ENCODE results near the gene NOS3.
A peak's percentile ranks its signal among the peaks of the same experiment; 100 is the strongest.

NOS3 gene

DNA sequence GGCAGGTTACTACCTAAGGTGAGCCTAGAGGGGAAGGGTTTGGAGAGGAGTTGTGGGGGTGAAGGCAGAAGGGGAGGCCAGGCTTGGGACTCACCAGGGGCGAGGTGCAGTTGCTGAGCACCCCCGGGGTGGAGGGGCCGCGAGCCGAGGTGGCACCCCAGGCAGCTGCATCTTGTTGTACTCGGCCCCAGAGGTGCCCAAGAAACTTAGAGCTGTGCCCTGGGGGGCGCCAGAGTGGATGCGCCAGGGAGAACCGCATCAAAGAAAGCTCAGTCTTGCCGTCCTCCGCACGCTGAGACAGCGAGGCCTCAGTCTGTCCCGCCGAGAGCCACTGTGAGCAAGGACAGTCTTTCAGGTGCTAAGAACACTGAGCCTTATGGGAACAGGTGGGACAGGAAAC lies 26.1 kb downstream of the NOS3 start:
- H3K27me3 ChIP-seq (ENCODE audit: control insufficient read depth in 1 of 2, insufficient read depth in 2 of 2, low read length in 2 of 2): peaks cover 24 to 31% of the 10 kb centered on the region in 2 donors
- no peak overlapping the region for H3K9ac ChIP-seq (ENCODE audit: low read depth in 1 of 2, low read length in 2 of 2)
- H3K27ac ChIP-seq (ENCODE audit: low read depth, low read length): no peak overlapping the region
- H3K9me3 ChIP-seq (ENCODE audit: control insufficient read depth in 1 of 2, low read length in 2 of 2): no peaks in the 10 kb centered on the region
- no peaks in the 10 kb centered on the region for H3K36me3 ChIP-seq (ENCODE audit: control insufficient read depth in 1 of 2, insufficient read depth in 2 of 2, low read length in 2 of 2)
- H3K4me3 ChIP-seq (ENCODE audit: low read depth in 1 of 2, low read length in 2 of 2): no peak overlapping the region
- peaks cover 22 to 39% of the 10 kb centered on the region in 2 donors for H3K4me1 ChIP-seq (ENCODE audit: control insufficient read depth in 1 of 2, insufficient read depth in 2 of 2, low read length in 2 of 2)

DNA sequence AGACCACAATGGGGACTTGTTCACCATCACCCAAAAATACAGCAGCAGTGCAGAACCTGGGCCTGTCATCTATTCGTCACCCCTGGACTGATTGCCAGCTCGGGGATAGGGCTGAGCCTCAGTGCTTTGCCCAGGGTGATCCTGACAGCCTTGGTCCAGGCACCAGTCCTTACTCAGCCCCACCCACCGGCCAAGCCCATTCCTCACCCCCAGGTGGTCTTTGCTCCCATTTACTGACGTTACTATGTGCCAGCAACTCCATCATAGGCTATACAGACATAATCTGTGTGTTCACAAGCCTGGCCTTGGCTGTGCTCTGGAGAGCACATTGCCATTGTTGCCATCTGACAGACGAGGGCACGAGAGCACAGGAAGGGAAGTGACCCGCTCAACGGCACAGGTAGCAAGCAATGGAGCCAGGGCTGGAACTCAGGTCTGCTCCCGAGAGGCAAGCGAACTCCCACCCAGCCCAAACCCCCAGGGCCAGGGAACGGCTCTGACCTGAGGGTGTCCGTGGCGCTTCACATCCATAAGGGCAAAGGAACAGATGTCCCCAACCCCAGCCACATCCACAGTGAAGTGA lies 26.6 kb downstream of the NOS3 start:
- Histone ChIP-seq H3K36me3 (ENCODE audit: control insufficient read depth in 1 of 2, insufficient read depth in 2 of 2, low read length in 2 of 2) (no peaks in the 10 kb centered on the region), H3K27me3 (ENCODE audit: control insufficient read depth in 1 of 2, insufficient read depth in 2 of 2, low read length in 2 of 2) (peaks cover 24 to 31% of the 10 kb centered on the region in 2 donors), H3K9ac (ENCODE audit: low read depth in 1 of 2, low read length in 2 of 2) (no peak overlapping the region), H3K9me3 (ENCODE audit: control insufficient read depth in 1 of 2, low read length in 2 of 2) (no peaks in the 10 kb centered on the region), H3K27ac (ENCODE audit: low read depth, low read length) (no peak overlapping the region), H3K4me3 (ENCODE audit: low read depth in 1 of 2, low read length in 2 of 2) (peak overlapping the region in 1 of 2 donors; percentile 51), H3K4me1 (ENCODE audit: control insufficient read depth in 1 of 2, insufficient read depth in 2 of 2, low read length in 2 of 2) (peaks cover 19 to 34% of the 10 kb centered on the region in 2 donors)

DNA sequence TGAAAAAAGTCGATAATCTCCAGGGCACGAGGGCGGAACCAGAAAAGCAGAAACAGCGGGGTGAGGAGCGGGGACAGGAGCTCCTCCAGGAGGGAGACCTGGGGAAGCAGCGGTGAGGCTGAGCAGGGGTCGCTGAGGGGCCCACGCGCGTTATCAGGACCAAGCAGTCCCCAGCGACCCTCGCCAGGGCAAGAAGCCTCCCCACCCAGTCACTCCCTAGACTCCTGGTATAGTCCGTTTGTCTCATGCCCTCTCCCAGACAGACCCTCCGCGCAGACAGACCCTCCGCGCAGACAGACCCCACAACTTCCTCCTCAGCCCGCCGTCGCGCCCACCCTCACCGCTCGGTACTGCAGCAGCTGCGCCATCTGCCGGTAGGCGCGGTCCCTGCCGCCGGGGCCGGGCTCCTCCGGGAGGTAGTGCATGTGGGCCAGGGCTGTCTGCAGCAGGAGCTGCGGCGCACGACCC lies 27.2 kb downstream of the NOS3 start:
- Histone ChIP-seq H3K27me3 (ENCODE audit: control insufficient read depth in 1 of 2, insufficient read depth in 2 of 2, low read length in 2 of 2) (peaks cover 24 to 31% of the 10 kb centered on the region in 2 donors), H3K9ac (ENCODE audit: low read depth in 1 of 2, low read length in 2 of 2) (no peak overlapping the region), H3K4me3 (ENCODE audit: low read depth in 1 of 2, low read length in 2 of 2) (peak overlapping the region in 1 of 2 donors; percentile 51), H3K4me1 (ENCODE audit: control insufficient read depth in 1 of 2, insufficient read depth in 2 of 2, low read length in 2 of 2) (peaks cover 14 to 29% of the 10 kb centered on the region in 2 donors), H3K27ac (ENCODE audit: low read depth, low read length) (no peak overlapping the region), H3K9me3 (ENCODE audit: control insufficient read depth in 1 of 2, low read length in 2 of 2) (no peaks in the 10 kb centered on the region), H3K36me3 (ENCODE audit: control insufficient read depth in 1 of 2, insufficient read depth in 2 of 2, low read length in 2 of 2) (no peaks in the 10 kb centered on the region)

DNA sequence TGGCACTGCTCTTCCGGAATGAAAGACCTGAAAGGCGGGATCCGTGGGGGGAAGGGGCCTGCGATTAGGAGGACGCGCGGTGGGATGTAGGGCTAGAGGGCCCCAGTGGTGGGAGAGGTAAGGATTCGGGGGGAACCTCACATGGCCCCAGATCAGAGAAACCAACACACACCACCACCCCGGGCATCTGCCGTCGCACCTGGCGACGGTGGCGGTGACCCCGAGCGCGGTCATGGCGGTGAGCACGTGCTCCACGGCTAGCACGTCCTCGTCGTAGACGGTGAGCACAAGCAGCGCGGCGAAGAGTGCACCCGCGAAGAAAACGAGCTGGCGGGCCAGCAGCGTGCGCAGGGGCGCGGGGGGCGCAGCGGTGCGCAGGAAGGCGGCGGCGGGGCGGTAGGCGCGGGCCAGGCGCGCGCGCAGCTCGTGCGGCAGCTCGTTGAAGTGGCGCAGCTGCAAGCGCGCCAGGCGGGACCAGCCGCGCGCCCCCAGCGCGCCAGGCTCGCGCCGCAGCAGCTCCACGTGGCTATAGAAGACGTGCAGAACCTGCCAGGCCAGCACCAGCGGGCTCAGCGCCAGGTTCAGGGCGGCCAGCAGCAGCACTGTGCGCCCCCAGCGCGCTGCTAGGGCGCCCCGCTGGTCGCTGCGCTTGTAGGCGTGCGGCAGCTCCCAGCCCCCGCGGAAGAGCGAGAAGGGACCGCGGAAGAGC lies 27.8 kb downstream of the NOS3 start:
- Histone ChIP-seq H3K4me1 (ENCODE audit: control insufficient read depth in 1 of 2, insufficient read depth in 2 of 2, low read length in 2 of 2) (peaks cover 11 to 25% of the 10 kb centered on the region in 2 donors), H3K27me3 (ENCODE audit: control insufficient read depth in 1 of 2, insufficient read depth in 2 of 2, low read length in 2 of 2) (peaks cover 24 to 31% of the 10 kb centered on the region in 2 donors), H3K4me3 (ENCODE audit: low read depth in 1 of 2, low read length in 2 of 2) (peak overlapping the region in 1 of 2 donors; percentile 51), H3K9me3 (ENCODE audit: control insufficient read depth in 1 of 2, low read length in 2 of 2) (no peaks in the 10 kb centered on the region), H3K9ac (ENCODE audit: low read depth in 1 of 2, low read length in 2 of 2) (no peak overlapping the region), H3K27ac (ENCODE audit: low read depth, low read length) (no peak overlapping the region), H3K36me3 (ENCODE audit: control insufficient read depth in 1 of 2, insufficient read depth in 2 of 2, low read length in 2 of 2) (no peaks in the 10 kb centered on the region)

DNA sequence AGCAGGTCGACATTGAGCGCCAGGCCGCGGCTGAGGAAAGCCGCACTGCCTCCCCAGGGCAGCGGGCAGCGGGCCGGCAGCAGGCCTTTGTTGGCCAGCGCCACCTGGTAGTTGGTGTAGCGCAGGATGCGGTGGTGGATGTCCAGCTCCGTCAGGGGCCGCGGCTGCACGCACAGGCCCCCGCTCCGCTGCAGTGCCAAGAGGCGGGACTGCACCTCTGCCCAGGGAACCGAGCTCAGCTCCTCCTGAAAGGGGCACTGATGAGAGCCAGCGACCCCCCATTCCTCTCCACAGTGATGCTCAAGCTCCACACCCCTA lies 28.3 kb downstream of the NOS3 start:
- peak overlapping the region in 1 of 2 donors; percentile 32 for H3K4me3 ChIP-seq (ENCODE audit: low read depth in 1 of 2, low read length in 2 of 2)
- H3K9ac ChIP-seq (ENCODE audit: low read depth in 1 of 2, low read length in 2 of 2): no peak overlapping the region
- peaks cover 24 to 31% of the 10 kb centered on the region in 2 donors for H3K27me3 ChIP-seq (ENCODE audit: control insufficient read depth in 1 of 2, insufficient read depth in 2 of 2, low read length in 2 of 2)
- no peak overlapping the region for H3K27ac ChIP-seq (ENCODE audit: low read depth, low read length)
- no peaks in the 10 kb centered on the region for H3K36me3 ChIP-seq (ENCODE audit: control insufficient read depth in 1 of 2, insufficient read depth in 2 of 2, low read length in 2 of 2)
- H3K9me3 ChIP-seq (ENCODE audit: control insufficient read depth in 1 of 2, low read length in 2 of 2): no peaks in the 10 kb centered on the region
- peaks cover 11 to 20% of the 10 kb centered on the region in 2 donors for H3K4me1 ChIP-seq (ENCODE audit: control insufficient read depth in 1 of 2, insufficient read depth in 2 of 2, low read length in 2 of 2)

DNA sequence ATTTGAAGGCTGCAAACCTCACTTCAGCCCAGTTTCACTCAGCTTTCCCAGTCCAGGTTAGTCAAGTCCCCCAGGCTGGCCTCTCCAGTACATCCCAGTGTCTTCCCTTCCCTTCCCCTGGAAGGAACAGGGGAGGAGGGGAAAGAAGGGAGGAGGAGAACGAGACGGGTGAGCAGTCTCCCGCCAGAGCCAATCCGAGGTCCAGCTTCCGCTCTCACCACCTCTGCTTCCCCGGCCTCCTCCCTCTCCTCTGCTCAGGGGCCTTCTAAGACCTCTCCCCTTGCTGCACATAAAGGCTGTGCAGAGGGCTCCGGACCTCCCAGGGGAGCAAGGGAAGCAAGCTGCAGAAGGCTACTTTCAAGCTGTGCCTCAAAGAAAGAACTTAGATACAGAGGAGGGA lies 29.4 kb downstream of the NOS3 start:
- no peak overlapping the region for H3K27ac ChIP-seq (ENCODE audit: low read depth, low read length)
- peaks cover 11 to 18% of the 10 kb centered on the region in 2 donors for H3K4me1 ChIP-seq (ENCODE audit: control insufficient read depth in 1 of 2, insufficient read depth in 2 of 2, low read length in 2 of 2)
- H3K27me3 ChIP-seq (ENCODE audit: control insufficient read depth in 1 of 2, insufficient read depth in 2 of 2, low read length in 2 of 2): peaks cover 24 to 31% of the 10 kb centered on the region in 2 donors
- no peak overlapping the region for H3K9ac ChIP-seq (ENCODE audit: low read depth in 1 of 2, low read length in 2 of 2)
- no peaks in the 10 kb centered on the region for H3K9me3 ChIP-seq (ENCODE audit: control insufficient read depth in 1 of 2, low read length in 2 of 2)
- no peak overlapping the region for H3K4me3 ChIP-seq (ENCODE audit: low read depth in 1 of 2, low read length in 2 of 2)
- no peaks in the 10 kb centered on the region for H3K36me3 ChIP-seq (ENCODE audit: control insufficient read depth in 1 of 2, insufficient read depth in 2 of 2, low read length in 2 of 2)

DNA sequence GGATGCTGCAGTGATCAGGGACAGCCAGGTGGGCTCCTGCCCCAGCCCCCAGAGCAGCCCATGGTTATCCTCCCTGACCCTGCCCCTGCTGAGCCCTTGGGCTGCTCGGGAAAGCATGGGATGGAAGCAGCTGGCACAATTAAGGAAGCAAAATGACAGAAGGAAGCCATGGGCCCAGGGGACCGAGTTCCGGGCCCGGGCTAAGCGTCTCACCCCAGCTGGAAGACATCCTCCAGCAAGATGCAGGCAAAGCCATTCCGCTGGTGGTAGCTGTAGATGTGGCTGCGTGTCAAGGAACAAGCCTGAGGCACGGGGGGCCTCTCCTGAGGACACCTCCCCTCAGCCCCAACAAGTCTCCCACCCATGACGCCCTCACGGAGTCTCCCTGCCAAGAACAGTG lies 32.4 kb downstream of the NOS3 start:
- Histone ChIP-seq H3K9me3 (ENCODE audit: control insufficient read depth in 1 of 2, low read length in 2 of 2) (no peaks in the 10 kb centered on the region), H3K27ac (ENCODE audit: low read depth, low read length) (no peak overlapping the region), H3K9ac (ENCODE audit: low read depth in 1 of 2, low read length in 2 of 2) (no peak overlapping the region), H3K4me1 (ENCODE audit: control insufficient read depth in 1 of 2, insufficient read depth in 2 of 2, low read length in 2 of 2) (peaks cover 12 to 25% of the 10 kb centered on the region in 2 donors), H3K4me3 (ENCODE audit: low read depth in 1 of 2, low read length in 2 of 2) (no peak overlapping the region), H3K27me3 (ENCODE audit: control insufficient read depth in 1 of 2, insufficient read depth in 2 of 2, low read length in 2 of 2) (peaks cover 23 to 26% of the 10 kb centered on the region in 2 donors), H3K36me3 (ENCODE audit: control insufficient read depth in 1 of 2, insufficient read depth in 2 of 2, low read length in 2 of 2) (no peaks in the 10 kb centered on the region)

DNA sequence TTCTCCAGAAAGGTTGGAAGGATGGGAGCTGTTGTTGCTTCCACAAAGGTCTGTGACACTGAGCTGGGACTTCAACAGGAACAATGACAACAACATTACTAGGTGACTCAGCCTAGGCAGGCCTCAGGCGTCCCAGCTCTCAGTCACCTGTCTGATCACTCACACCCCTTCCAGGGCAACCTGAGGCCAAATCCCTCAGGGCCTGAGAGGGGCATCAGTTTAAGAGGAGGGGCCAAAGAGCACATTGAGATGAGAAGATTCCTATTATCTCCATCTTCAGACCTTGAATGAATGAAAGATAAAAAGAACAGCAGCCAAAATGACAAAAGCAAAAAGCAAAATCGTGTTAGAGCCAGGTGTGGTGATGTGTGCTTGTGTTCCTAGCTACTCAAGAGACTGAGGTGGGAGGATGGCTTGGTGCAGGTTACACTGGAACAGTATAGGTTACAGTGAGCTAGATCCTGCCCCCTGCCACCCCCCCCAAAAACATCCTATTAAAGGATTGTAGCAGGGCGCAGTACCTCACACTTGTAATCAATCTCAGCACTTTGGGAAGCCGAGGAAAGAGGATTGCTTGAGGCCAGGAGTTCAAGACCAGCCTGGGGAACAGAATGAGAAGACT lies 33.7 kb downstream of the NOS3 start, which contains the start of gene ATG9B:
ATG9B (minus strand) TSS at position 60 of the 622 bp plus-strand sequence. CDS start 71 bp downstream, outside the sequence.
- Histone ChIP-seq H3K27ac (ENCODE audit: low read depth, low read length) (no peak within 1 kb of the TSS), H3K4me1 (ENCODE audit: control insufficient read depth in 1 of 2, insufficient read depth in 2 of 2, low read length in 2 of 2) (peaks cover 6 to 22% of the 10 kb centered on the region in 2 donors), H3K9me3 (ENCODE audit: control insufficient read depth in 1 of 2, low read length in 2 of 2) (no peaks in the 10 kb centered on the region), H3K4me3 (ENCODE audit: low read depth in 1 of 2, low read length in 2 of 2) (no peak within 1 kb of the TSS), H3K36me3 (ENCODE audit: control insufficient read depth in 1 of 2, insufficient read depth in 2 of 2, low read length in 2 of 2) (no peaks in the 10 kb centered on the region), H3K9ac (ENCODE audit: low read depth in 1 of 2, low read length in 2 of 2) (no peak within 1 kb of the TSS), H3K27me3 (ENCODE audit: control insufficient read depth in 1 of 2, insufficient read depth in 2 of 2, low read length in 2 of 2) (peaks cover 12 to 14% of the 10 kb centered on the region in 2 donors)

DNA sequence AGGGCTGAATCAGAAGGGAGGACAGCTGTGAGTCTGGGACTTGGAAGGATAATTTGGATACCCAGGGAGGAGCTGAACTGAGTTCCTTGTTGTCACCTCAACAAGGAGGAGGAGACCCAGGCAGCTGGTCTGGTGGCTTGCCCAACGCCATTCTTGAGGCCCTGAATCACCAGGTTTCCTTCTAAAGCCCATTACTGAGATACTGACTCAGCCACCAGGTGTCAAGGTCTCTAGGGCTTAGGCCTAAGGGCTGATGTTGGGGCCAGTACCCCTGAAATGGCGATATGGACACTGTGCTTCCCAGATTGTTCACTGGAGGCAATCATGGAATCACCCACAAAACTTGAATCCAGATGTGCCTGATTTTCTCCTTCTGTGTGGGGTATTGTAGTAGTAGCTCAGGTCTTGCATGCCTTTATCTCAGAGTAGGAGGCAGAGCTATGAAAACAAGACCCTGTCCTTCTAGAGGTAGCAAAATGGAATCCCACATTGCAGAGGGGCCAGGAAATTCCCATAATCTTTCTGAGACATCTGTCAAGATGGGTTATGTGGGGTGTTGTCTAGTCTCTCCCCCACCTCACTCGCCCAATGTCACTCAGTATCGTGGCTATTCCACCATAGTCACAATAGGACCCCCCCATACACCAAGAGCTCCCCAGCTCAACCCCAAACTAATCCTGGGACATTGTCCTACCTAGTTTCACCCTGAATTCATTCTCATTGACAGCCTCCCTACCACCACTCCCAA lies 35.3 kb downstream of the NOS3 start:
- Histone ChIP-seq H3K4me1 (ENCODE audit: control insufficient read depth in 1 of 2, insufficient read depth in 2 of 2, low read length in 2 of 2) (peaks cover 6 to 22% of the 10 kb centered on the region in 2 donors), H3K9me3 (ENCODE audit: control insufficient read depth in 1 of 2, low read length in 2 of 2) (no peaks in the 10 kb centered on the region), H3K27ac (ENCODE audit: low read depth, low read length) (no peak overlapping the region), H3K9ac (ENCODE audit: low read depth in 1 of 2, low read length in 2 of 2) (no peak overlapping the region), H3K36me3 (ENCODE audit: control insufficient read depth in 1 of 2, insufficient read depth in 2 of 2, low read length in 2 of 2) (no peaks in the 10 kb centered on the region), H3K27me3 (ENCODE audit: control insufficient read depth in 1 of 2, insufficient read depth in 2 of 2, low read length in 2 of 2) (no peaks in the 10 kb centered on the region), H3K4me3 (ENCODE audit: low read depth in 1 of 2, low read length in 2 of 2) (no peak overlapping the region)
